A673 (cell line): ENCODE results near the gene ZC3H18. TPM values are rescaled to one million over a fixed set of nuclear protein-coding genes. Genes with fewer than 3 reads are reported as not detected.

ENCODE experiments used
- BruUV-seq: library from RNA; stranded (reverse); fragments of 400-500 nt; replicated peaks from 2 replicates; lab custom pipeline; 2021; lab: Mats Ljungman, UMichigan
- CTCF ChIA-PET: fragments of 300-600 bp; sonication (Branson Sonifier 250); formaldehyde crosslinking; loops from one replicate; lab custom pipeline; 2022; ENCODE audit warnings: antibody characterized with exemption; lab: Charles Lee
- POLR2A ChIA-PET: fragments of 300-600 bp; sonication (Branson Sonifier 250); formaldehyde crosslinking; loops from one replicate; lab custom pipeline; 2022; ENCODE audit warnings: antibody characterized with exemption; ENCODE audit not compliant: low non-redundant PET; lab: Charles Lee
- DNase-seq: peaks from one replicate; pipeline ENCODE4 v3.0.0-alpha.2; 2015; ENCODE audit warnings: low spot score
- H3K27ac ChIP-seq: fragments of 200-600 bp; sonication (generic); 2 replicates; pipeline ENCODE4 v1.5.1; 2016; ENCODE audit warnings: mixed run types, low read depth, mild to moderate bottlenecking, mixed read lengths, antibody characterized with exemption, low read length; ENCODE audit not compliant: poor library complexity, severe bottlenecking
- H3K27me3 ChIP-seq: fragments of 200-600 bp; sonication (generic); replicated peaks from 2 replicates; pipeline ENCODE4 v1.6.1; 2017; ENCODE audit warnings: mixed run types, low read depth, mild to moderate bottlenecking, mixed read lengths, antibody characterized with exemption, low read length; ENCODE audit not compliant: insufficient read depth, poor library complexity
- H3K36me3 ChIP-seq: fragments of 200-600 bp; sonication (generic); 2 replicates; pipeline ENCODE4 v1.6.1; 2016; ENCODE audit warnings: mixed run types, mild to moderate bottlenecking, mixed read lengths, antibody characterized with exemption, low read length; ENCODE audit not compliant: insufficient read depth, poor library complexity, severe bottlenecking
- H3K4me1 ChIP-seq: fragments of 200-600 bp; sonication (generic); 2 replicates; pipeline ENCODE4 v1.6.1; 2017; ENCODE audit warnings: mixed run types, mild to moderate bottlenecking, mixed read lengths, antibody characterized with exemption, low read length; ENCODE audit not compliant: insufficient read depth, poor library complexity, severe bottlenecking
- H3K4me3 ChIP-seq: fragments of 200-600 bp; sonication (generic); 2 replicates; pipeline ENCODE4 v1.5.1; 2016; ENCODE audit warnings: low read depth, mixed run types, mild to moderate bottlenecking, mixed read lengths, low read length; ENCODE audit not compliant: poor library complexity, severe bottlenecking
- H3K9me3 ChIP-seq: fragments of 200-600 bp; sonication (generic); 2 replicates; pipeline ENCODE4 v1.6.1; 2016; ENCODE audit warnings: mixed run types, low read depth, mild to moderate bottlenecking, mixed read lengths, antibody characterized with exemption, low read length; ENCODE audit not compliant: poor library complexity, severe bottlenecking
- EZH2 ChIP-seq: fragments of 200-600 bp; sonication (generic); IDR thresholded peaks from 2 replicates; pipeline ENCODE4 v1.6.1; 2017; ENCODE audit warnings: borderline replicate concordance, low read depth, mild to moderate bottlenecking, mixed read lengths, antibody characterized with exemption, low read length; ENCODE audit not compliant: poor library complexity, severe bottlenecking
- intact Hi-C: fragments of 100-400 bp; cut with micrococcal nuclease; formaldehyde crosslinking; loops from one replicate; pipeline ENCODE4 v1.10.0; 2022; ENCODE audit not compliant: unreplicated experiment
- total RNA-seq: library from RNA; stranded (reverse); gene quantifications from 2 replicates; pipeline ENCODE4 v1.2.3, GENCODE V29; 2021
- TF ChIP-seq, protein P1 (sequence below): fragments of 300-800, 200-600 bp; sonication (generic); conservative IDR thresholded peaks from 2 replicates; pipeline ENCODE4 v1.5.1; 2017; ENCODE audit warnings: low read depth, mild to moderate bottlenecking, antibody characterized with exemption, low read length, moderate library complexity, mixed read lengths

Gene ZC3H18
- total RNA-seq, 1 experiment from 2014 or later = 83.4 TPM

DNA sequence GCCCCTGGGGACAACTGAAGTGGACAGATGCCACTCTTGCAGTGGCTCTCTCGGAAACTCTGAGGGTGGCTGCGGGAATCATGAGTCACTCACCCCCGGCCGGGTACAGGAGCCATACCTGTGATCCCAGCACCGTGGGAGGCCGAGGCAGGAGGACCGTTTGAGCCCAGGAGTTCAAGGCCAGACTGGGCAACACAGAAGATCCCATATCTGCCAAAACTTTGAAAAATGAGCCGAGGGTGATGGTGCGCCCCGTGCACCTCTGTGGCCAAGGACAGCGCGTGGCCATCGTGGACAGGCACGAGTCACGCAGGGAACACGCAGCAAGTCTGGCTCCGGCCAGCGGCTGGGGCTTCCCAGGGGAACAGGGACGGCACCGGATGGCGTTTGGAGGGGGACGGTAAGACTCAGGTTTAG, 41.3 kb upstream of the ZC3H18 start:
- no peak for TF ChIP-seq EZH2
- TF ChIP-seq, protein P1, sequence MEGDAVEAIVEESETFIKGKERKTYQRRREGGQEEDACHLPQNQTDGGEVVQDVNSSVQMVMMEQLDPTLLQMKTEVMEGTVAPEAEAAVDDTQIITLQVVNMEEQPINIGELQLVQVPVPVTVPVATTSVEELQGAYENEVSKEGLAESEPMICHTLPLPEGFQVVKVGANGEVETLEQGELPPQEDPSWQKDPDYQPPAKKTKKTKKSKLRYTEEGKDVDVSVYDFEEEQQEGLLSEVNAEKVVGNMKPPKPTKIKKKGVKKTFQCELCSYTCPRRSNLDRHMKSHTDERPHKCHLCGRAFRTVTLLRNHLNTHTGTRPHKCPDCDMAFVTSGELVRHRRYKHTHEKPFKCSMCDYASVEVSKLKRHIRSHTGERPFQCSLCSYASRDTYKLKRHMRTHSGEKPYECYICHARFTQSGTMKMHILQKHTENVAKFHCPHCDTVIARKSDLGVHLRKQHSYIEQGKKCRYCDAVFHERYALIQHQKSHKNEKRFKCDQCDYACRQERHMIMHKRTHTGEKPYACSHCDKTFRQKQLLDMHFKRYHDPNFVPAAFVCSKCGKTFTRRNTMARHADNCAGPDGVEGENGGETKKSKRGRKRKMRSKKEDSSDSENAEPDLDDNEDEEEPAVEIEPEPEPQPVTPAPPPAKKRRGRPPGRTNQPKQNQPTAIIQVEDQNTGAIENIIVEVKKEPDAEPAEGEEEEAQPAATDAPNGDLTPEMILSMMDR = no peak
- POLR2A ChIA-PET = interaction anchor here (0.5 kb wide), 1 partner anchor 712 kb away, joined by 3 read pairs; no protein-coding TSS in a partner anchor
- peaks cover 6% of the 10 kb centered on the region for H3K4me1 ChIP-seq
- H3K27ac ChIP-seq = no peak overlapping the region
- H3K9me3 ChIP-seq = no peaks in the 10 kb centered on the region
- no peak for DNase-seq
- intact Hi-C loops = no loop called here
- CTCF ChIA-PET = no interaction called here
- H3K27me3 ChIP-seq = peaks cover 9% of the 10 kb centered on the region
- no TSS peak for BruUV-seq
- H3K4me3 ChIP-seq = no peak overlapping the region
- no peaks in the 10 kb centered on the region for H3K36me3 ChIP-seq

DNA sequence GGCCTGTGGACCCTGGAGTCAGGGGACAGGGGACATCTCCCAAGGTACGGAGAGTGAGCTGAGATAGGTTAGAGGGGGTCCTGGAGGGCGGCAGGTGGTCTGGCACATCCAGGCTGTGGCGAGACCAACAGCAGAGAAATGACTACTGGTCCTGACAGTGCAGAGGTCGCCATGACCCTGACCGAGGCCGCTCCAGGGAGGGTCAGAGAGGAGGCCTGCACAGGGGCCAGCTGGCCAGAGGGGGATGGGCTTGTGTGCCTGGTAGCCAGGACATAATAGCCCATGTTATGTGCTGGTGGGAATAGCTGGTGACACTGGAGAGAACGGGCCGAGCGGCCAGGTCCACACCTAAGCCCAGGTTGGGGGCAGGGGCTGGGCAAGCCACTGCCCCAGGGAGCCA, 40.6 kb upstream of the ZC3H18 start:
- Histone ChIP-seq H3K27ac (no peak overlapping the region), H3K27me3 (peaks cover 2% of the 10 kb centered on the region), H3K9me3 (no peaks in the 10 kb centered on the region), H3K36me3 (no peaks in the 10 kb centered on the region), H3K4me1 (no peaks in the 10 kb centered on the region), H3K4me3 (no peak overlapping the region)
- TF ChIP-seq, protein P1 = no peak
- TF ChIP-seq EZH2 = no peak
- intact Hi-C loops = no loop called here
- ChIA-PET POLR2A (no interaction called here), CTCF (interaction anchor here (0.5 kb wide), 1 partner anchor 208 kb away, joined by 3 read pairs; no protein-coding TSS in a partner anchor)
- no peak for DNase-seq
- no TSS peak for BruUV-seq

DNA sequence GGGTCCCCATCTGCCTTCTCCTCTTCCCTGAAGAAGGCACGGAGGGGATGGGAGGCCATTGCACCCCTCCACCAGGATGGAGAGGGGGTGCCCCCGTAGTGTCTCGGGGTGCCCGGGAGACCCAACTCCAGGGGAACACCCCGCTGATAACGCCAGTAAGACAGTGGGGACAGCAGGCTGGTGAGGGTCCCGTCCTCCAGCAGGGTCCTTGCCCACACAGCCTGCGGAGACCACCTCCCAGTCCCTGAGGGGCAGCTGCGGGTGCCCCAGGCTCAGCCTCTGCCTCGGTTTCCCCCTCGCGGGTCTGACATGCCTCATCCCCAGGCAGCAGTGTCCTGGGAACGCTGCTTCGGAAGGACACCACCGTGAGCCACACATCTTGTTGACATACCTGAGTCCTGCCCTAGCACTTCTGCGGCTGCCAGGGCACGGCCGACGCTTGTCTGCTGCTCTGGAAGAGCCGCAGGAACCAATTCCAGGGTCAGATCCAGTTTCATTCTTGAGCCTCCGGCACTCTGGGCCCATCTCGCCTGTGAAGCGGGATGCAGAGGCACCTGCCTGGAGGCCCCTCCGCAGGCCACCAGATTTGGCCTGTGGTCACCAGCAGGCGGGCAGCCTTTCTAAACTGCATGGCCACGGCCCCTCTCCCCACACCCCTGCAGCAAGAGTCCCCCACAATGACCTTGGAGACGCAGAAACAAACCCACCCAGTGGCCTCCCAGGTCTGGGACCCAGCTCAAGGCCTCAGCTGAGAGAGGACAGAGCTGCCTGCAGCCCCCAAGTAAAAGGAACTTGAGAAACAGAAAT, 39.9 kb upstream of the ZC3H18 start:
- CTCF ChIA-PET = interaction anchor here (0.5 kb wide), 1 partner anchor 207 kb away, joined by 3 read pairs; no protein-coding TSS in a partner anchor
- POLR2A ChIA-PET = no interaction called here
- intact Hi-C loops = no loop called here

More for the DNA sequence above, 39.9 kb upstream of the ZC3H18 start:
- H3K4me1 ChIP-seq = no peaks in the 10 kb centered on the region
- H3K36me3 ChIP-seq = no peaks in the 10 kb centered on the region
- no peaks in the 10 kb centered on the region for H3K9me3 ChIP-seq
- no peak overlapping the region for H3K4me3 ChIP-seq
- TF ChIP-seq EZH2 = no peak
- TF ChIP-seq, protein P1 = no peak
- no peak for DNase-seq
- no peak overlapping the region for H3K27ac ChIP-seq
- no peaks in the 10 kb centered on the region for H3K27me3 ChIP-seq
- BruUV-seq = no TSS peak
